Measurements from ENCODE around the gene PLA2G2A. TPM values are rescaled to one million over a fixed set of nuclear protein-coding genes. Genes with fewer than 3 reads are reported as not detected.

Gene PLA2G2A
- total RNA-seq, 4 donors from 2014 or later: 6.4 to 69.0 (median 26.7) TPM

GRCh38 chr1:19980314-19980713 lies 896 bp upstream of the PLA2G2A start:
- DNase-seq (ENCODE audit: low spot score in 2 of 2): no peak
- no peak for TF ChIP-seq EP300 (IDR thresholded peaks at IDR 0.05)
- no peak for TF ChIP-seq POLR2A (IDR thresholded peaks at IDR 0.05)
- no peak for TF ChIP-seq POLR2AphosphoS5 (IDR thresholded peaks at IDR 0.05)
- TF ChIP-seq, protein P1, sequence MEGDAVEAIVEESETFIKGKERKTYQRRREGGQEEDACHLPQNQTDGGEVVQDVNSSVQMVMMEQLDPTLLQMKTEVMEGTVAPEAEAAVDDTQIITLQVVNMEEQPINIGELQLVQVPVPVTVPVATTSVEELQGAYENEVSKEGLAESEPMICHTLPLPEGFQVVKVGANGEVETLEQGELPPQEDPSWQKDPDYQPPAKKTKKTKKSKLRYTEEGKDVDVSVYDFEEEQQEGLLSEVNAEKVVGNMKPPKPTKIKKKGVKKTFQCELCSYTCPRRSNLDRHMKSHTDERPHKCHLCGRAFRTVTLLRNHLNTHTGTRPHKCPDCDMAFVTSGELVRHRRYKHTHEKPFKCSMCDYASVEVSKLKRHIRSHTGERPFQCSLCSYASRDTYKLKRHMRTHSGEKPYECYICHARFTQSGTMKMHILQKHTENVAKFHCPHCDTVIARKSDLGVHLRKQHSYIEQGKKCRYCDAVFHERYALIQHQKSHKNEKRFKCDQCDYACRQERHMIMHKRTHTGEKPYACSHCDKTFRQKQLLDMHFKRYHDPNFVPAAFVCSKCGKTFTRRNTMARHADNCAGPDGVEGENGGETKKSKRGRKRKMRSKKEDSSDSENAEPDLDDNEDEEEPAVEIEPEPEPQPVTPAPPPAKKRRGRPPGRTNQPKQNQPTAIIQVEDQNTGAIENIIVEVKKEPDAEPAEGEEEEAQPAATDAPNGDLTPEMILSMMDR (IDR thresholded peaks at IDR 0.05): no peak
- Histone ChIP-seq H3K27ac (no peak overlapping the region), H3K9me3 (no peaks in the 10 kb centered on the region), H3K27me3 (no peaks in the 10 kb centered on the region), H3K36me3 (no peaks in the 10 kb centered on the region), H3K4me3 (no peak overlapping the region), H3K4me1 (peaks cover 11% of the 10 kb centered on the region)
- 86% methylated on average over 3 of the region's 3 CpGs for WGBS

DNA sequence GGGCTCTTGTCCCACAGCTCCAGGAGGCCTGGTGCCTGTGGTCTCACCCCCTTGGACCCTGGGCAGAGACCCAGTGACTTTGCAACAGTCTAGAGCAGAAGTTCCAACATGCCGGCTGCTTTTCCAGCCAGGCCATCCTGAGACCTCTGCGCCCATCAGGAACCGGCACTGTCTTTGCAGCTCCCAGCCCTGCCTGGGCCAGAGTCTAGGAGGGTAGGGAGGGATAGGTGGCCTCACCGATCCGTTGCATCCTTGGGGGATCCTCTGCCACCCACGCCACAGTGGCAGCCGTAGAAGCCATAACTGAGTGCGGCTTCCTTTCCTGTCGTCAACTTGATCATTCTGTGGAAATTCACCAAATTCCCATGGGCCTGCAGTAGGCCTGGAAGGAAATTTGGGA lies 1.3 kb downstream of the PLA2G2A start:
- DNase-seq (ENCODE audit: low spot score in 2 of 2): no peak
- Histone ChIP-seq H3K36me3 (no peaks in the 10 kb centered on the region), H3K4me3 (no peak overlapping the region), H3K9me3 (no peaks in the 10 kb centered on the region), H3K27ac (no peak overlapping the region), H3K27me3 (no peaks in the 10 kb centered on the region), H3K4me1 (peaks cover 19% of the 10 kb centered on the region)
- no peak for TF ChIP-seq POLR2AphosphoS5 (IDR thresholded peaks at IDR 0.05)
- TF ChIP-seq, protein P1 (IDR thresholded peaks at IDR 0.05): no peak
- TF ChIP-seq POLR2A (IDR thresholded peaks at IDR 0.05): no peak
- no peak for TF ChIP-seq EP300 (IDR thresholded peaks at IDR 0.05)
- 88% methylated on average over 4 of the region's 9 CpGs for WGBS

- Histone ChIP-seq H3K27ac (no peak overlapping the region), H3K27me3 (no peaks in the 10 kb centered on the region), H3K36me3 (no peaks in the 10 kb centered on the region), H3K9me3 (no peaks in the 10 kb centered on the region), H3K4me3 (no peak overlapping the region), H3K4me1 (peaks cover 13% of the 10 kb centered on the region)
- no peak for DNase-seq (ENCODE audit: low spot score in 2 of 2)
- TF ChIP-seq, protein P1 (IDR thresholded peaks at IDR 0.05): no peak
- TF ChIP-seq EP300 (IDR thresholded peaks at IDR 0.05) (no peak), POLR2AphosphoS5 (IDR thresholded peaks at IDR 0.05) (no peak), POLR2A (IDR thresholded peaks at IDR 0.05) (no peak)
- WGBS: 82% methylated on average over 7 of the region's 7 CpGs
Measured at GRCh38 chr1:19976317-19977003, 3.0 kb downstream of the PLA2G2A start.

GRCh38 chr1:19975423-19976193 lies 3.8 kb downstream of the PLA2G2A start:
- 50% methylated on average over 6 of the region's 6 CpGs for WGBS
- Histone ChIP-seq H3K36me3 (no peaks in the 10 kb centered on the region), H3K4me3 (no peak overlapping the region), H3K27ac (no peak overlapping the region), H3K27me3 (peaks cover 4% of the 10 kb centered on the region), H3K9me3 (no peaks in the 10 kb centered on the region), H3K4me1 (peaks cover 14% of the 10 kb centered on the region)
- no peak for DNase-seq (ENCODE audit: low spot score in 2 of 2)
- TF ChIP-seq, protein P1 (IDR thresholded peaks at IDR 0.05): no peak
- TF ChIP-seq POLR2A (IDR thresholded peaks at IDR 0.05) (no peak), POLR2AphosphoS5 (IDR thresholded peaks at IDR 0.05) (no peak), EP300 (IDR thresholded peaks at IDR 0.05) (no peak)

DNA sequence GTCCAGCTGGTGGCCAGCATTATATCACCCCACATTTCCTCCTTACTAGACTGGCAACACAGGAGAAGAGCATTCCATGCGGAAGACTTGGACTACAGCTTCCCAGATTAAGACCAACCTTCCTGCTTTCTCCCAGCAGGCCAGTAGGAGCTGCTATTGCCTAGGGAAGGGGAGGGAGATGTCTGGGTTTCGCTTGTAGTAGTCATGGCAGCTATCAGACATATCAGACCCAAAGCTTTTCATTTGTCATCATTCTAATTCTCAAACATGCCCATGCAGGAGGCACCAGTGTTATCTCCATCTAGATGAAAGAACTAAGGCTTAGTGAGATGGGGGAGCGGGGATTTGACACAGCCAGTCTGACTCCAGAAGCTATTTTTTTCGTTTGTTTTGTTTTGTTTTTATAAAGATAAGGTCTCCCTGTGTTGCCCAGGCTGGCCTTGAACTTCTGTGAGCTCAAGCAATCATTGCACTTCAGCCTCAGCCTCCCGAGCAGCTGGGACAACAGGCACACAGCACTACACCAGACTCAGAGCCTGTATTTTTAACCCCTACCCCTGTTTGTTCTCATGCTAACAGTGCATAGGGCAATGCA lies 4.5 kb downstream of the PLA2G2A start:
- no peak for DNase-seq (ENCODE audit: low spot score in 2 of 2)
- TF ChIP-seq, protein P1 (IDR thresholded peaks at IDR 0.05): peak; percentile 77 to 86
- no peak for TF ChIP-seq POLR2A (IDR thresholded peaks at IDR 0.05)

More for the DNA sequence above, 4.5 kb downstream of the PLA2G2A start:
- Histone ChIP-seq H3K27ac (no peak overlapping the region), H3K27me3 (peaks cover 4% of the 10 kb centered on the region), H3K36me3 (no peaks in the 10 kb centered on the region), H3K4me1 (peaks cover 21% of the 10 kb centered on the region), H3K4me3 (no peak overlapping the region), H3K9me3 (no peaks in the 10 kb centered on the region)
- 19% methylated on average over 5 of the region's 5 CpGs for WGBS

Data from suprapubic skin (tissue), 4 donors.